Endodermal cell (in vitro differentiated cells): ENCODE data around the gene TDRD10. TPM values are rescaled to one million over a fixed set of nuclear protein-coding genes. Genes with fewer than 3 reads are reported as not detected.

Experiments
- DNase-seq: peaks from one replicate; pipeline ENCODE4 v3.0.0-alpha.2; 2017
- H3K27ac ChIP-seq: 2 replicates; pipeline ENCODE4 v1.5.1; 2013; ENCODE audit warnings: mild to moderate bottlenecking, low read depth, low read length, moderate library complexity
- H3K27me3 ChIP-seq: 2 replicates; pipeline ENCODE4 v1.6.1; 2013; ENCODE audit warnings: mild to moderate bottlenecking, low read length, moderate library complexity; ENCODE audit not compliant: insufficient read depth, control insufficient read depth, poor library complexity, severe bottlenecking
- H3K36me3 ChIP-seq: 2 replicates; pipeline ENCODE4 v1.7.0; 2013; ENCODE audit warnings: mild to moderate bottlenecking, low read length, moderate library complexity; ENCODE audit not compliant: control insufficient read depth, insufficient read depth
- H3K4me1 ChIP-seq: one replicate; pipeline ENCODE4 v1.7.0; 2013; ENCODE audit warnings: low read length; ENCODE audit not compliant: control insufficient read depth, insufficient read depth
- H3K4me3 ChIP-seq: 2 replicates; pipeline ENCODE4 v1.5.1; 2013; ENCODE audit warnings: mild to moderate bottlenecking, low read length, moderate library complexity
- H3K9ac ChIP-seq: 2 replicates; pipeline ENCODE4 v1.6.1; 2013; ENCODE audit warnings: mild to moderate bottlenecking, low read length, moderate library complexity; ENCODE audit not compliant: poor library complexity, severe bottlenecking; ENCODE audit errors: extremely low read depth
- H3K9me3 ChIP-seq: 2 replicates; pipeline ENCODE4 v1.6.1; 2013; ENCODE audit warnings: mild to moderate bottlenecking, low read length, moderate library complexity; ENCODE audit not compliant: control insufficient read depth
- H3K27ac Mint-ChIP-seq: 2 replicates; pipeline ENCODE4 v1.8.0; 2020; ENCODE audit warnings: mixed read lengths
- H3K27me3 Mint-ChIP-seq: 2 replicates; pipeline ENCODE4 v1.8.0; 2021; ENCODE audit warnings: mild to moderate bottlenecking, mixed read lengths; ENCODE audit not compliant: insufficient read depth
- H3K36me3 Mint-ChIP-seq: 2 replicates; pipeline ENCODE4 v1.8.0; 2020; ENCODE audit warnings: low read depth, mixed read lengths
- H3K4me1 Mint-ChIP-seq: 2 replicates; pipeline ENCODE4 v1.8.0; 2020; ENCODE audit warnings: mixed read lengths
- H3K4me3 Mint-ChIP-seq: 2 replicates; pipeline ENCODE4 v1.8.0; 2020; ENCODE audit warnings: mild to moderate bottlenecking, moderate library complexity, mixed read lengths
- H3K9me3 Mint-ChIP-seq: 2 replicates; pipeline ENCODE4 v1.8.0; 2020; ENCODE audit warnings: mild to moderate bottlenecking, mixed read lengths
- WGBS, 2 experiments: methylation state at CpG; one replicate each; pipeline versions ENCODE4 v1.1.5 to v1.1.7; 2013; ENCODE audit warnings: missing lambda C conversion rate in 2 of 2, mixed read lengths in 1 of 2; ENCODE audit not compliant: insufficient coverage in 1 of 2, insufficient read length in 1 of 2; 5-methylcytosine and 5-hydroxymethylcytosine counted together
- total RNA-seq, 2 donors: library from RNA; stranded (reverse); fragmentation: NEBNext Ultra II Directional in 1 of 2; extraction: Animal tissue kit (Norgen Biotek cat#: 25700) in 1 of 2; gene quantifications; 2 replicates in 1 of 2; 3 replicates in 1 of 2; pipeline ENCODE4 v1.2.1, GENCODE V29; 2021
- TF ChIP-seq, protein P1 (sequence below): fragments of 200-600 bp; sonication (generic); conservative IDR thresholded peaks from 2 replicates; pipeline ENCODE4 v1.5.0; 2021; ENCODE audit warnings: antibody characterized with exemption, mild to moderate bottlenecking

TDRD10 gene
- total RNA-seq, 2 donors from 2014 or later: not detected

DNA sequence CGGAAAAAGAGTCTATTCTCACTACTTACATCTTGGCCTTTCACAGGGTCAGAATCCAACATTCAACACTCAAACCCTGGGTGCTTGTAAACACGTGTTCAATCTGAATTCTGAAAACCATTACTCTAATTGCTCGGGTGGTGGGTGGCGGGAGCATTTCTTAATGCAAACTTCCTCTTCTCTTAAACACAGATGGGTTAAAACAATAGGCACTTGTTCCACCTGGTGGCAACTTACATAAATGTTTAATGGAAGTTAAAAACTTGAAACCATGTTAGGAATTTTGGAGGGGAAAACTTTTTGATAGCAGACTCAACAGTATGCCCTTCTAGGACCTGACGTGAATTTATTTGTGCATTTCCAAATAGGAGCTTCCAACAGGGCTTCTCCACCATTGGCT is 23.4 kb upstream of the TDRD10 start:
- WGBS, 2 experiments: 73% methylated on average over 4 to 5 of the region's 5 CpGs
- TF ChIP-seq, protein P1, sequence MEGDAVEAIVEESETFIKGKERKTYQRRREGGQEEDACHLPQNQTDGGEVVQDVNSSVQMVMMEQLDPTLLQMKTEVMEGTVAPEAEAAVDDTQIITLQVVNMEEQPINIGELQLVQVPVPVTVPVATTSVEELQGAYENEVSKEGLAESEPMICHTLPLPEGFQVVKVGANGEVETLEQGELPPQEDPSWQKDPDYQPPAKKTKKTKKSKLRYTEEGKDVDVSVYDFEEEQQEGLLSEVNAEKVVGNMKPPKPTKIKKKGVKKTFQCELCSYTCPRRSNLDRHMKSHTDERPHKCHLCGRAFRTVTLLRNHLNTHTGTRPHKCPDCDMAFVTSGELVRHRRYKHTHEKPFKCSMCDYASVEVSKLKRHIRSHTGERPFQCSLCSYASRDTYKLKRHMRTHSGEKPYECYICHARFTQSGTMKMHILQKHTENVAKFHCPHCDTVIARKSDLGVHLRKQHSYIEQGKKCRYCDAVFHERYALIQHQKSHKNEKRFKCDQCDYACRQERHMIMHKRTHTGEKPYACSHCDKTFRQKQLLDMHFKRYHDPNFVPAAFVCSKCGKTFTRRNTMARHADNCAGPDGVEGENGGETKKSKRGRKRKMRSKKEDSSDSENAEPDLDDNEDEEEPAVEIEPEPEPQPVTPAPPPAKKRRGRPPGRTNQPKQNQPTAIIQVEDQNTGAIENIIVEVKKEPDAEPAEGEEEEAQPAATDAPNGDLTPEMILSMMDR: peak; percentile 46
- H3K36me3 Mint-ChIP-seq: no peaks in the 10 kb centered on the region
- H3K27ac Mint-ChIP-seq: no peak overlapping the region
- Histone ChIP-seq H3K4me1 (peaks cover 4% of the 10 kb centered on the region), H3K9me3 (no peaks in the 10 kb centered on the region), H3K27me3 (no peaks in the 10 kb centered on the region), H3K27ac (no peak overlapping the region), H3K36me3 (no peaks in the 10 kb centered on the region), H3K9ac (no peak overlapping the region), H3K4me3 (no peak overlapping the region)
- H3K4me1 Mint-ChIP-seq: peaks cover 4% of the 10 kb centered on the region
- no peak overlapping the region for H3K4me3 Mint-ChIP-seq
- DNase-seq: no peak
- H3K9me3 Mint-ChIP-seq: no peaks in the 10 kb centered on the region
- H3K27me3 Mint-ChIP-seq: no peaks in the 10 kb centered on the region

DNA sequence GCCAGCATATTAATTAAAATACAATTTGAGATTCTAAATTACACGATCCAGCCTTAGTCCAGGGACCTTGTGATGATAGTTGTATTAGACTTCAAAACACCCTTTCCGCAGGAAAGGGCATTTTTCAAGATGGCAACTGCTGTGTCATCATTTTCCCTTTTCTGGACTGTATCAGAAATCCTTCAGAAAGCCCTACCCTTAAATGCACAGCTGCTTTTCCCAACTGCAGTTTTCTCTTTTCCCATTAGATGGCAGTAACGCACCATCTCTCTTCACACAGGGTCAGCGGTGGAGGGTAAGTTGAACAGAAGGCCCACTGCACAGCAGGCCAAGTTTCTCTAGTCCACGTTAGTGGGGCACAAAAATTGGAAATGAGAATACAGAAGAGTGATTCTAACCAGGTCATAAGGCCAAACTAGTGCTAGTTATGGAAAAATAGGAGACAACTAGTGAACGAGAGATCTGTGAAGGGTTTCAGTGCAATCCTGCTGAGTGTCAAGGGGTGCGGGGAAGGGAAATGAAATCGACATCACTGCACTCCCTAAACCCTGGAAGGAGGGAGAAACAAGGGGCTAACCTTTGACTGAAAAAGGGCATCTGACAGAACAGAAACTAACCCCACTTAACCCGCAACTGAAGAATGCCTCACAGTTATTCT is 22.1 kb upstream of the TDRD10 start:
- H3K4me1 Mint-ChIP-seq: peaks cover 5% of the 10 kb centered on the region
- Histone ChIP-seq H3K27me3 (no peaks in the 10 kb centered on the region), H3K4me1 (peaks cover 8% of the 10 kb centered on the region), H3K36me3 (no peaks in the 10 kb centered on the region), H3K4me3 (no peak overlapping the region), H3K27ac (no peak overlapping the region), H3K9me3 (no peaks in the 10 kb centered on the region), H3K9ac (no peak overlapping the region)
- 39 to 51% methylated on average over 6 to 9 of the region's 9 CpGs for WGBS, 2 experiments
- H3K4me3 Mint-ChIP-seq: no peak overlapping the region
- H3K27me3 Mint-ChIP-seq: no peaks in the 10 kb centered on the region
- no peaks in the 10 kb centered on the region for H3K36me3 Mint-ChIP-seq
- DNase-seq: peak; percentile 83
- H3K27ac Mint-ChIP-seq: no peak overlapping the region
- TF ChIP-seq, protein P1: peak; percentile 94
- H3K9me3 Mint-ChIP-seq: no peaks in the 10 kb centered on the region

DNA sequence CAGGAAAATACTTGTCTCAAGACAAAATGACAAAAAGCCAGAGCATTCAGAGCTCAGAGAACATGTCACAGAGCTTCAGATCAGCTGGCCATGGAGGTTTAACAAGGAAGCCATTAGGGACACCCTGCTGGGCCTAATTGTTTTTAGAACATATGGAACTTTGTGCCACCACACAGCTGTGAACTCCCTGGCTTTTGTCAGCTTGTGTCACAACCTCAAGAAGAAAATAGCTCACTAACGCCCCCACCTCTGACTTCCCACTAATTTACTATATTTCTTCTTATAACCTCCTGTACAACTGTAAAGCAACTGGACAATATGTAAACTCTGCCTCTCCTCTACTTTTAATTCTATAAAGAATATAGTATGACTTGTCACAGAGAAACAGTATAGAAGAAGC is 21.0 kb upstream of the TDRD10 start:
- TF ChIP-seq, protein P1: peak; percentile 28
- Histone ChIP-seq H3K4me1 (peaks cover 8% of the 10 kb centered on the region), H3K27me3 (no peaks in the 10 kb centered on the region), H3K27ac (no peak overlapping the region), H3K9me3 (no peaks in the 10 kb centered on the region), H3K9ac (no peak overlapping the region), H3K36me3 (no peaks in the 10 kb centered on the region), H3K4me3 (no peak overlapping the region)
- Mint-ChIP-seq H3K9me3 (no peaks in the 10 kb centered on the region), H3K27ac (no peak overlapping the region), H3K4me3 (no peak overlapping the region), H3K4me1 (peaks cover 8% of the 10 kb centered on the region), H3K36me3 (no peaks in the 10 kb centered on the region), H3K27me3 (no peaks in the 10 kb centered on the region)
- no peak for DNase-seq
- WGBS, 2 experiments: 14% methylated on average over 1 of the region's 1 CpG; no CpG with 5 or more reads in 1 of the 2 experiments
